Fibroblast of pulmonary artery (primary cell): ENCODE measurements around the gene PCBP1.

Experiments
- DNase-seq: peaks from one replicate; pipeline ENCODE4 v3.0.0-alpha.2; 2010; ENCODE audit warnings: low read depth
- H3K4me3 ChIP-seq: replicated peaks from 2 replicates; pipeline ENCODE4 v1.5.1; 2011; ENCODE audit warnings: low read depth, mild to moderate bottlenecking, control low read depth, low read length, moderate library complexity
- CTCF ChIP-seq: IDR thresholded peaks from 2 replicates; pipeline ENCODE4 v1.5.1; 2011; ENCODE audit warnings: mild to moderate bottlenecking, control low read depth, low read length, inconsistent platforms; ENCODE audit errors: missing control alignments

PCBP1 gene

GRCh38 chr2:70080610-70081200, 6.6 kb upstream of the PCBP1 start:
- TF ChIP-seq CTCF, result no peak
- DNase-seq, result no peak
- no peak overlapping the region for H3K4me3 ChIP-seq

GRCh38 chr2:70081221-70081620, 6.1 kb upstream of the PCBP1 start:
- no peak overlapping the region for H3K4me3 ChIP-seq
- no peak for TF ChIP-seq CTCF
- no peak for DNase-seq

- no peak for DNase-seq
- H3K4me3 ChIP-seq, result no peak overlapping the region
- no peak for TF ChIP-seq CTCF
These were observed 3.7 kb upstream of the PCBP1 start for GRCh38 chr2:70083344-70084156.

GRCh38 chr2:70084973-70085710, 2.1 kb upstream of the PCBP1 start:
- H3K4me3 ChIP-seq, result no peak overlapping the region
- no peak for DNase-seq
- TF ChIP-seq CTCF, result no peak

- peak overlapping the region; percentile 96 for H3K4me3 ChIP-seq
- DNase-seq, result peak; percentile 7
- TF ChIP-seq CTCF, result no peak
These were observed 1.5 kb upstream of the PCBP1 start for GRCh38 chr2:70085711-70086277.

- DNase-seq, result peak; percentile 90
These were observed 919 bp upstream of the PCBP1 start for GRCh38 chr2:70086278-70086837.

More at GRCh38 chr2:70086278-70086837, 919 bp upstream of the PCBP1 start:
- TF ChIP-seq CTCF, result no peak
- H3K4me3 ChIP-seq, result peak overlapping the region; percentile 96
